HG03432 (cell line): ENCODE data around the gene ZC3H12C.
"Not testable (repeated sequence)": the region's sequence is repeated elsewhere in the genome, so short reads cannot be mapped to it uniquely, and the experiment has no call there.

ENCODE experiments used
- ATAC-seq: cut with Tn5 transposase; IDR thresholded peaks from one replicate; pipeline ENCODE4 v1.9.1; 2021; ENCODE audit warnings: mild to moderate bottlenecking, moderate library complexity; ENCODE audit not compliant: unreplicated experiment

Gene ZC3H12C

DNA sequence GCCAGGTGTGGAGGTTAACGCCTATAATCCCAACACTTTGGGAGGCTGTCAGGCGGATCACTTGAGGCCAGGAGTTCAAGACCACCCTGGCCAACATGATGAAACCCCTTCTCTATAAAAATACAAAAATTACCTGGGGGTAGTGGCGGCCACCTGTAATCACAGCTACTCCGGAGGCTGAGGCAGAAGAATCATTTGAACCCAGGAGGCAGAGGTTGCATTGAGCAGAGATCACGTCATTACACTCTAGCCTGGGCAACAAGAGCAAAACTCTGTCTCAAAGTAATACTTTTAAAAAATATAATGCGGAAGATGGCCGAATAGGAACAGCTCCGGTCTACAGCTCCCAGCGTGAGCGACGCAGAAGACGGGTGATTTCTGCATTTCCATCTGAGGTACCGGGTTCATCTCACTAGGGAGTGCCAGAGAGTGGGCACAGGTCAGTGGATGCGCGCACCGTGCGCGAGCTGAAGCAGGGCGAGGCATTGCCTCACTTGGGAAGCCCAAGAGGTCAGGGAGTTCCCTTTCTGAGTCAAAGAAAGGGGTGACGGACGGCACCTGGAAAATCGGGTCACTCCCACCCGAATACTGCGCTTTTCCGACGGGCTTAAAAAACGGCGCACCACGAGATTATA lies 115.6 kb downstream of the ZC3H12C start:
- ATAC-seq, result not testable (repeated sequence)

DNA sequence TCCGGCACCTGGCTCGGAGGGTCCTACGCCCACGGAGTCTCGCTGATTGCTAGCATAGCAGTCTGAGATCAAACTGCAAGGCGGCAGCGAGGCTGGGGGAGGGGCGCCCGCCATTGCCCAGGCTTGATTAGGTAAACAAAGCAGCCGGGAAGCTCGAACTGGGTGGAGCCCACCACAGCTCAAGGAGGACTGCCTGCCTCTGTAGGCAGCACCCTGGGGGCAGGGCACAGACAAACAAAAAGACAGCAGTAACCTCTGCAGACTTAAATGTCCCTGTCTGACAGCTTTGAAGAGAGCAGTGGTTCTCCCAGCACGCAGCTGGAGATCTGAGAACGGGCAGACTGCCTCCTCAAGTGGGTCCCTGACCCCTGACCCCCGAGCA lies 116.1 kb downstream of the ZC3H12C start:
- not testable (repeated sequence) for ATAC-seq

DNA sequence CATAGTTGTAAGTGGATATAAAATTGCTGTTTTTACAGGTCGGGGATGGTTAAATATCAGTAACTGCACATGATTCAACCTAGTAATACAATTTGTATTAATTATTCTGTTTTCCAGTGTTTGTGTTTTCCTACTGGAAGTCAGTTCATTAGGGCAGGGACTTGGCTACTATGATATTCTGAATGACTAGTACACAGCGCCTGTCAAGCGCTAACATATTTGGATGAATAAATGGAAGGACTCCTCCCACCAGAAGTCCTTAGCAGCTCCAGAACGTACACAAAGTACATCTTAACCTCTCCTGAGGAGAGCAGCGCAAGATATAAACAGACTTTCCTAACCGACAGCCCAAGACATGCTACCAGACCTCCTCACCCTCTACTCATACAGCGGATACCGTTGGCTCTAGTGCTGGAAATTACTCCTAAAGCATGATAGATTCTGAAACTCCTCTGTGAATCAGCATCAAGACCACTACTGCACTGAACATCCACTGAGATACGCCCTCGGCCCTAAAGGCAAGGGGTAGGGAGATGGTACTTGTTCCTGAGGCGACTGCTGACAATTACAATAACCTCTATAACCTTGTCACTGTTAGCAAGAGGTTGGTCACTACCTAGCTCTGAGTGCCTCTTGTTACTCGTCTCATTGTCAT lies 124.2 kb downstream of the ZC3H12C start:
- no peak for ATAC-seq

DNA sequence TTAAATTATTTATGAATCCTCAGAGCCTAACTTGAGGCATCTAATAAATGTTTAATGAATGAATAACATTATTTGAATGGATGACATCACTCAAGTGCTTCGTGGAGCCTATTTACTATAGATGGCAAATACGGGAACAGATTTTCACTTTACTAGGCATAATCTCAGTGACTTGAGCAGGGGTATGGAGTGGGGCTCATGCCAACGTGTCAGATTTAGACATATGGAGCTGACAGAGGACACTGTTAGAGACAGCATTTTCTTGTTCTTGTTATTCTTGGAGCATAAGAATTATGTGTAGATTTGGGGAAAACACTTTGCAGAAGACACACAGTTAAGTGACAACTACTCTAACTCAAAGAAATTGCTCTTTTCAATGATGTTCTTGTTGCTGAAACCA lies 124.7 kb downstream of the ZC3H12C start:
- ATAC-seq, result no peak

DNA sequence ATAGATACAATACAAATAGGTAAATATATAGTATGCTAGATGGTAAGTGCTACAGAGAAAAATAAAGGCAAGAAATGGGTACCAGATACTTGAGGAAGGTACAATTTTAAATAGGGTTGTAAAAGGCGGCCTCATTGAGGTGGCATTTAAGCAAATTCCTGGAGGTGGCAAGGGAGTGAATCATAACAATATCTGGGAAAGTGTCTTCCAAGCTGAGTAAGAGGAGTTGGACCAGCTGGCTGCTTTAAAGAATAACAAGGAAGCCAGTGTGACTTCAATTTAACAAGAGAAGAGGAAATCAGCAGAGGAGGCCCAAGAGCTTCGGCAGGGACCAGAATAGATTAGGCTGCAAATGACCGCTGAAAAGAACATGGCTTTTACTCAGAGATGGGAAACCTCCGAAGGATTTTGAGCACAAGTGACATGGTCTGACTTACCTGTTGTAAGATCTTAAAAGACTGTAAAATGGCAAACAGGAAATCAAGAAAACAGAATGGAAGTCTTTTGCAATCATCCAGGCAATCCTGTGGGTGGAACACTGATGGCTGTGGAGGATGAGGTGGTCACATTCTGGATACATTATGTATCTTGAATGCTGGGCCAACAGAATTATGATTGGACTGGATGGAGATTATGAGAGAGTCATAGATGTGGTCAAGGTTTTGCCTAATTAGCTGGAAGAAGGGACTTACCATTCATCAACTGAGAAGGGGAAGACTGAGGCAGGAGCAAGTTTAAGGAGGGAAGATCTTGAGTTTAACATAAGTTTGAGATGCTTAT lies 126.0 kb downstream of the ZC3H12C start:
- no peak for ATAC-seq
